ENCODE data around the gene CDK12. TPM values are rescaled to one million over a fixed set of nuclear protein-coding genes. Genes with fewer than 3 reads are reported as not detected.

The CDK12 gene
- total and polyA plus RNA-seq, 2 donors (not counting 1 experiment from before 2014, with no cell fraction given) = 19.4 to 24.9 TPM

DNA sequence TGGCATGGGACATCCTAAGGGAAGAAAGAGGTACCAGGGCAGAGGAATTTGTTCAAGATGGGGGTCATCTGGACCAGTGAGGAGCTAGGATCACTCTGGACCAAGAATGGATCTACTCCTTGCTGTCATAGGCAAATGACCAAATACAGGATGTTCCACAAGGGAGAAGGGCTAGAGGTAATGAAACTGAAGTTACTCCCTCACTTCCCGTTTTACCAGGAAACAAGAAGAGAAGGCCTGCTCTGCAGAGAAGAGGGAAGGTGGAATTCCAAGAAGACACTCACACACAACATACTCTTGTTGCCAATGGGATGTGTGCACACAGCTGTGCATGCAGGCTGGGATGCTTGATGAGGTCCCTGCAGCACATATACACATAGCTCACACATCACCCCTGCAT is 107.8 kb downstream of the CDK12 start:
- no peak for TF ChIP-seq EZH2 (IDR thresholded peaks at IDR 0.05; ENCODE audit: low read length, missing control alignments)
- TF ChIP-seq, protein P1, sequence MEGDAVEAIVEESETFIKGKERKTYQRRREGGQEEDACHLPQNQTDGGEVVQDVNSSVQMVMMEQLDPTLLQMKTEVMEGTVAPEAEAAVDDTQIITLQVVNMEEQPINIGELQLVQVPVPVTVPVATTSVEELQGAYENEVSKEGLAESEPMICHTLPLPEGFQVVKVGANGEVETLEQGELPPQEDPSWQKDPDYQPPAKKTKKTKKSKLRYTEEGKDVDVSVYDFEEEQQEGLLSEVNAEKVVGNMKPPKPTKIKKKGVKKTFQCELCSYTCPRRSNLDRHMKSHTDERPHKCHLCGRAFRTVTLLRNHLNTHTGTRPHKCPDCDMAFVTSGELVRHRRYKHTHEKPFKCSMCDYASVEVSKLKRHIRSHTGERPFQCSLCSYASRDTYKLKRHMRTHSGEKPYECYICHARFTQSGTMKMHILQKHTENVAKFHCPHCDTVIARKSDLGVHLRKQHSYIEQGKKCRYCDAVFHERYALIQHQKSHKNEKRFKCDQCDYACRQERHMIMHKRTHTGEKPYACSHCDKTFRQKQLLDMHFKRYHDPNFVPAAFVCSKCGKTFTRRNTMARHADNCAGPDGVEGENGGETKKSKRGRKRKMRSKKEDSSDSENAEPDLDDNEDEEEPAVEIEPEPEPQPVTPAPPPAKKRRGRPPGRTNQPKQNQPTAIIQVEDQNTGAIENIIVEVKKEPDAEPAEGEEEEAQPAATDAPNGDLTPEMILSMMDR (conservative IDR thresholded peaks at IDR 0.05 in 1 of 2, IDR thresholded peaks at IDR 0.05 in 1 of 2; ENCODE audit: low read depth in 1 of 2, low read length in 2 of 2) = no peak

DNA sequence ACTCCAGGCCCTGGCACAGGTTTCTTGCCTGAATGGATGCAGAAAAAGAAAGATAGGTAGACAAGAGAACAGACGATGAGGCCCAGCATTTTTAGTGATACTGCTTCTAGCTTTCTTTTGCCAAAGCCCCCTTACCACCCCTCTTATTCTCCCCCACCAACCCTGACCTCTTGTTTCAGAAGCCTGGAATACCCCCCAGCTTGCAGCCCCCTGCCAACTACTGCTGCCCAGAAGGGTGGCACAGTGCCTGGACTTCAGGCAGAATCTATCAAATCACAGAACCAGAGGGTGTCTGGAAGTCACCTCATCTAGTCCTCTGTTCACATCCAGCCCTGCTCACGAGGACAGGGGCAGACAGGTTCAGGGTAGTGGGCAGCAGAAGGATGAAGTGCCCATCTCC is 110.8 kb downstream of the CDK12 start:
- Histone ChIP-seq H3K36me3 (ENCODE audit: control insufficient read depth, insufficient read depth, low read length) (no peaks in the 10 kb centered on the region), H3K9me3 (ENCODE audit: control insufficient read depth, insufficient read depth, low read depth, low read length) (no peaks in the 10 kb centered on the region), H3K4me3 (replicated peaks in 1 of 4; ENCODE audit: control extremely low read depth in 1 of 4, insufficient read depth in 1 of 4, low read depth in 3 of 4, low read length in 4 of 4) (no peak overlapping the region), H3K27ac (ENCODE audit: insufficient read depth, low read length) (no peak overlapping the region), H3K4me1 (ENCODE audit: control insufficient read depth, extremely low read depth, insufficient read depth, low read length) (peaks cover 2% of the 10 kb centered on the region), H4K20me1 (ENCODE audit: control insufficient read depth, extremely low read depth, insufficient read depth, low read length) (no peaks in the 10 kb centered on the region), H2AFZ (ENCODE audit: low read length) (no peak overlapping the region), H3K9ac (ENCODE audit: insufficient read depth, low read length) (no peak overlapping the region), H3K27me3 (ENCODE audit: control insufficient read depth, insufficient read depth, low read length) (no peaks in the 10 kb centered on the region), H3K4me2 (ENCODE audit: extremely low read depth, insufficient read depth, low read length) (no peak overlapping the region), H3K79me2 (ENCODE audit: control insufficient read depth, insufficient read depth, low read length) (no peaks in the 10 kb centered on the region)
- no peak for DNase-seq (ENCODE audit: low read depth in 2 of 2)
- TF ChIP-seq, protein P1 (conservative IDR thresholded peaks at IDR 0.05 in 1 of 2, IDR thresholded peaks at IDR 0.05 in 1 of 2; ENCODE audit: low read depth in 1 of 2, low read length in 2 of 2) = no peak
- no peak for TF ChIP-seq EZH2 (IDR thresholded peaks at IDR 0.05; ENCODE audit: low read length, missing control alignments)

More for the DNA sequence above, 107.8 kb downstream of the CDK12 start:
- H3K27me3 ChIP-seq (ENCODE audit: control insufficient read depth, insufficient read depth, low read length) = no peaks in the 10 kb centered on the region
- H3K9me3 ChIP-seq (ENCODE audit: control insufficient read depth, insufficient read depth, low read depth, low read length) = no peaks in the 10 kb centered on the region
- no peaks in the 10 kb centered on the region for H3K79me2 ChIP-seq (ENCODE audit: control insufficient read depth, insufficient read depth, low read length)
- no peak overlapping the region for H3K4me2 ChIP-seq (ENCODE audit: extremely low read depth, insufficient read depth, low read length)
- no peaks in the 10 kb centered on the region for H4K20me1 ChIP-seq (ENCODE audit: control insufficient read depth, extremely low read depth, insufficient read depth, low read length)
- no peak overlapping the region for H3K27ac ChIP-seq (ENCODE audit: insufficient read depth, low read length)
- H2AFZ ChIP-seq (ENCODE audit: low read length) = no peak overlapping the region
- H3K4me3 ChIP-seq (replicated peaks in 1 of 4; ENCODE audit: control extremely low read depth in 1 of 4, insufficient read depth in 1 of 4, low read depth in 3 of 4, low read length in 4 of 4) = no peak overlapping the region
- DNase-seq (ENCODE audit: low read depth in 2 of 2) = no peak
- H3K36me3 ChIP-seq (ENCODE audit: control insufficient read depth, insufficient read depth, low read length) = no peaks in the 10 kb centered on the region
- H3K9ac ChIP-seq (ENCODE audit: insufficient read depth, low read length) = no peak overlapping the region
- H3K4me1 ChIP-seq (ENCODE audit: control insufficient read depth, extremely low read depth, insufficient read depth, low read length) = peaks cover 2% of the 10 kb centered on the region

DNA sequence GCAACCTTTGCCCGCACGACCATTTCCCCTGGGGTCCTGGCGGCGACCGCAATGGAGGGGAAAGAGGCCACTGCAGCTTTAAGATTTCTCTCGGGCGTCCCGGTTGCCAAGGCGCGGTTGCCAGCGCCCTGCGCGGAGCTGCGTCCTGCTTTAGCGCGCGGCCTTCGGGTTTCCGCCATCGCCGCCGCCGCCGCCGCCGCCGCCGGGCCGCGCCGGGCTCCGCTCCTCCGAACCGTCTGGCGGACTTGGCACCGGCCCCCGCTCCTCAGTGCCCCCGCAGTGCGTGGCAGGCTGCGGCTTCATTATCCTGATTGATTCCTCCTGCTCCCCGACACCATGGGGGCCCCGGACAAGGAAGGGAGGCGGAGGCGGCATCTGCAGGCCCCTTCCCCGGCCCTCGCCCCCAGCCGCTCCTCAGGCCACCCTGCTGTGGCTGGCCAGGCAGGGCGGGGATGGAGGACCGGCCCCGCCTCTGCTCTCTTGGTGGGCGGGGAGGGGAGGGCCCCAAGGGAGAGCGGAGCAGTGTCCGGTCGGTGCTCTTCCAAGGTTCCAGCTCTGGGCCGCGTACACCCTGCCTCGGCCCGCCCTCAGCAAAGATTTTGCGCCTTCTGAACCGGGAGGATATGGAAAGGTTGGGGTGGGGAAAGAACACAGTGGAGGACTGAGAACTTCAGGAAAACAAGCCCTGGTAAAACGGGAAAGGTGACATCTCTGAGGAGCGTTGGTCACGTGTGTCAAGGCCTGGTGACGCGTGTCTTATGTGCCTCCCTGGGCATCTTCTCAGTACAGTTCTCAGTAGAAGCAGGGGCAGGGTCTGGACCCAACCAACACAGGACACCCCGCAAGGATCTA is 112.4 kb downstream of the CDK12 start:
- H3K4me2 ChIP-seq (ENCODE audit: extremely low read depth, insufficient read depth, low read length) = peak overlapping the region; percentile 86
- peaks cover 2% of the 10 kb centered on the region for H3K4me1 ChIP-seq (ENCODE audit: control insufficient read depth, extremely low read depth, insufficient read depth, low read length)
- peak overlapping the region; percentile 84 for H2AFZ ChIP-seq (ENCODE audit: low read length)
- no peaks in the 10 kb centered on the region for H4K20me1 ChIP-seq (ENCODE audit: control insufficient read depth, extremely low read depth, insufficient read depth, low read length)
- TF ChIP-seq, protein P1 (conservative IDR thresholded peaks at IDR 0.05 in 1 of 2, IDR thresholded peaks at IDR 0.05 in 1 of 2; ENCODE audit: low read depth in 1 of 2, low read length in 2 of 2) = no peak
- no peak for TF ChIP-seq EZH2 (IDR thresholded peaks at IDR 0.05; ENCODE audit: low read length, missing control alignments)
- no peaks in the 10 kb centered on the region for H3K9me3 ChIP-seq (ENCODE audit: control insufficient read depth, insufficient read depth, low read depth, low read length)
- no peaks in the 10 kb centered on the region for H3K79me2 ChIP-seq (ENCODE audit: control insufficient read depth, insufficient read depth, low read length)
- peak overlapping the region; percentile 52 for H3K27ac ChIP-seq (ENCODE audit: insufficient read depth, low read length)
- peak overlapping the region; percentile 51 for H3K9ac ChIP-seq (ENCODE audit: insufficient read depth, low read length)
- H3K27me3 ChIP-seq (ENCODE audit: control insufficient read depth, insufficient read depth, low read length) = no peaks in the 10 kb centered on the region
- H3K36me3 ChIP-seq (ENCODE audit: control insufficient read depth, insufficient read depth, low read length) = no peaks in the 10 kb centered on the region
- peak; percentile 60 to 76 for DNase-seq (ENCODE audit: low read depth in 2 of 2)
- H3K4me3 ChIP-seq (replicated peaks in 1 of 4; ENCODE audit: control extremely low read depth in 1 of 4, insufficient read depth in 1 of 4, low read depth in 3 of 4, low read length in 4 of 4) = peak overlapping the region; percentile 53 to 64 (median 56)

All from fibroblast of lung (primary cell).